HepG2 (cell line): Measurements from ENCODE around the gene ROMO1. TPM values are rescaled to one million over a fixed set of nuclear protein-coding genes. Genes with fewer than 3 reads are reported as not detected.
A peak's percentile ranks its signal among the peaks of the same experiment; 100 is the strongest.

ENCODE experiments used
- BCL3 ChIP-seq: sonication (generic); formaldehyde crosslinking; IDR thresholded peaks from 2 replicates; pipeline ENCODE4 v1.5.1; 2020; ENCODE audit warnings: mild to moderate bottlenecking, missing genetic modification reagents, moderate library complexity
- GPN1 ChIP-seq: sonication (generic); formaldehyde crosslinking; IDR thresholded peaks from 2 replicates; pipeline ENCODE4 v1.5.1; 2020; ENCODE audit warnings: missing genetic modification reagents, borderline replicate concordance
- HIVEP1 ChIP-seq: sonication (generic); formaldehyde crosslinking; IDR thresholded peaks from 2 replicates; pipeline ENCODE4 v1.4.0; 2020; ENCODE audit warnings: mild to moderate bottlenecking, missing genetic modification reagents
- HNRNPH1 ChIP-seq: fragments of 200-400 bp; formaldehyde crosslinking; optimal IDR thresholded peaks from 2 replicates; pipeline ENCODE3; 2017; ENCODE audit warnings: mild to moderate bottlenecking, low read depth, low read length
- IKZF4 ChIP-seq: sonication (generic); formaldehyde crosslinking; IDR thresholded peaks from 2 replicates; pipeline ENCODE4 v1.5.1; 2020; ENCODE audit warnings: borderline replicate concordance, mild to moderate bottlenecking, low read depth, missing genetic modification reagents; ENCODE audit errors: not compliant biosample characterization
- KLF12 ChIP-seq: sonication (generic); formaldehyde crosslinking; IDR thresholded peaks from 2 replicates; pipeline ENCODE4 v1.4.0; 2020; ENCODE audit warnings: missing genetic modification reagents, borderline replicate concordance
- MXD1 ChIP-seq: sonication (generic); formaldehyde crosslinking; IDR thresholded peaks from 2 replicates; pipeline ENCODE4 v1.4.0; 2020; ENCODE audit warnings: mild to moderate bottlenecking, missing genetic modification reagents
- MYC ChIP-seq: sonication (generic); formaldehyde crosslinking; IDR thresholded peaks from 2 replicates; pipeline ENCODE4 v1.9.0; 2021; ENCODE audit warnings: missing genetic modification reagents, borderline replicate concordance
- ONECUT2 ChIP-seq: sonication (generic); formaldehyde crosslinking; IDR thresholded peaks from 2 replicates; pipeline ENCODE4 v1.4.0; 2020; ENCODE audit warnings: missing genetic modification reagents
- PLSCR1 ChIP-seq: sonication (generic); formaldehyde crosslinking; IDR thresholded peaks from 2 replicates; pipeline ENCODE4 v1.5.0; 2020; ENCODE audit warnings: missing genetic modification reagents, mild to moderate bottlenecking, borderline replicate concordance
- PRMT3 ChIP-seq: sonication (generic); formaldehyde crosslinking; IDR thresholded peaks from 2 replicates; pipeline ENCODE4 v1.8.1; 2022; ENCODE audit warnings: low read depth, mild to moderate bottlenecking, moderate library complexity, missing genetic modification reagents, borderline replicate concordance
- RARG ChIP-seq: sonication (generic); formaldehyde crosslinking; IDR thresholded peaks from 2 replicates; pipeline ENCODE4 v1.4.0; 2020; ENCODE audit warnings: low read depth, mild to moderate bottlenecking, missing genetic modification reagents
- RFX3 ChIP-seq: IDR thresholded peaks from 2 replicates; pipeline ENCODE4 v1.6.1; 2016; ENCODE audit warnings: missing biosample characterization, missing genetic modification reagents
- SIX1 ChIP-seq: sonication (generic); formaldehyde crosslinking; IDR thresholded peaks from 2 replicates; pipeline ENCODE4 v1.4.0; 2020; ENCODE audit warnings: missing genetic modification reagents, borderline replicate concordance
- WIZ ChIP-seq: sonication (generic); formaldehyde crosslinking; IDR thresholded peaks from 2 replicates; pipeline ENCODE4 v1.5.1; 2020; ENCODE audit warnings: mild to moderate bottlenecking, missing genetic modification reagents
- ZHX2 ChIP-seq, 2 experiments: sonication (generic) in 1 of 2; formaldehyde crosslinking in 1 of 2; IDR thresholded peaks; 2 replicates each; pipeline versions ENCODE4 v1.6.1 to v1.9.0; 2014 to 2022; ENCODE audit warnings: antibody characterized with exemption in 1 of 2, borderline replicate concordance in 1 of 2, inconsistent platforms in 1 of 2, low read depth in 1 of 2, missing genetic modification reagents in 1 of 2
- ZNF281 ChIP-seq: sonication (generic); formaldehyde crosslinking; IDR thresholded peaks from 2 replicates; pipeline ENCODE4 v1.4.0; 2020; ENCODE audit warnings: missing genetic modification reagents, borderline replicate concordance
- polyA plus RNA-seq, 8 experiments: library from polyadenylated mRNA; depleted of rRNA in 3 of 8; stranded (reverse) in 7 of 8; unstranded in 1 of 8; fragments of >200 nt; fragmentation: Illumina TruSeq in 4 of 8; extraction: Trizol in 4 of 8; gene quantifications; 2 replicates each; pipeline versions ENCODE4 v1.2.1 to v1.2.3, GENCODE V29; 2011 to 2016; ENCODE audit warnings: low read depth in 4 of 8, missing spikeins in 1 of 8, mixed read lengths in 1 of 8; ENCODE audit not compliant: insufficient read depth in 1 of 8
- total RNA-seq, 5 experiments: library from RNA; depleted of rRNA; stranded (reverse); fragments of >200 nt; fragmentation: Illumina TruSeq; extraction: Trizol; gene quantifications; 2 replicates each; pipeline ENCODE4 v1.2.3, GENCODE V29; 2016; ENCODE audit warnings: low read depth in 1 of 5

The ROMO1 gene
- total and polyA plus RNA-seq, 2 of the 13 experiments (the other 11 are each of a cell fraction or from before 2014, with no cell fraction given) = 636 to 755 TPM

GRCh38 chr20:35697696-35698297 lies 1.4 kb upstream of the ROMO1 start (continued):
- no peak for TF ChIP-seq ZNF281 (CRISPR knock-in tag)
- no peak for TF ChIP-seq GPN1 (CRISPR knock-in tag)
- TF ChIP-seq IKZF4 (CRISPR knock-in tag) = peak; percentile 63
- TF ChIP-seq KLF12 (CRISPR knock-in tag) = no peak
- no peak for TF ChIP-seq PLSCR1
- peak; percentile 33 for TF ChIP-seq RFX3 (CRISPR knock-in tag)
- TF ChIP-seq SIX1 = peak; percentile 71
- TF ChIP-seq BCL3 = peak; percentile 61; the same call in 1 of the 2 replicates
- TF ChIP-seq MYC (CRISPR knock-in tag) = peak; percentile 0
- TF ChIP-seq HIVEP1 (CRISPR knock-in tag) = peak; percentile 81
- TF ChIP-seq PRMT3 (CRISPR knock-in tag) = no peak
- TF ChIP-seq WIZ (CRISPR knock-in tag) = no peak
- 0 out of 2 replicates have a peak, but pooled peaks have one; percentile 56 for TF ChIP-seq MXD1 (CRISPR knock-in tag)
- no peak for TF ChIP-seq ONECUT2 (CRISPR knock-in tag)
- TF ChIP-seq ZHX2 (IDR thresholded peaks at IDR 0.05; ENCODE audit: low read depth) = no peak
- TF ChIP-seq ZHX2 (CRISPR knock-in tag; IDR thresholded peaks at IDR 0.05; ENCODE audit: borderline replicate concordance) = no peak
- TF ChIP-seq HNRNPH1 = no peak
- TF ChIP-seq RARG = no peak
